Measurements from ENCODE around the gene FGFR2.

GRCh38 chr10:121501796-121502195 lies 96.4 kb downstream of the FGFR2 start:
- TF ChIP-seq MXI1 (IDR thresholded peaks at IDR 0.05; ENCODE audit: low read depth, low read length), result no peak
- no peak for TF ChIP-seq CTCF (IDR thresholded peaks at IDR 0.05)
- no peak for TF ChIP-seq SMC3 (IDR thresholded peaks at IDR 0.05; ENCODE audit: low read depth, low read length)
- TF ChIP-seq SIN3A (IDR thresholded peaks at IDR 0.05; ENCODE audit: borderline replicate concordance, low read depth, low read length), result no peak
- no peak for TF ChIP-seq POLR2AphosphoS5 (IDR thresholded peaks at IDR 0.05; ENCODE audit: low read depth, low read length)
- no peak for TF ChIP-seq TAF1 (IDR thresholded peaks at IDR 0.05; ENCODE audit: borderline replicate concordance, low read depth, low read length)
- TF ChIP-seq IRF3 (IDR thresholded peaks at IDR 0.05; ENCODE audit: low read depth, low read length), result no peak
- no peak for TF ChIP-seq RXRA (IDR thresholded peaks at IDR 0.05; ENCODE audit: borderline replicate concordance, low read depth)
- TF ChIP-seq RCOR1 (IDR thresholded peaks at IDR 0.05; ENCODE audit: low read length), result no peak
- TF ChIP-seq EZH2phosphoT487 (IDR thresholded peaks at IDR 0.05; ENCODE audit: borderline replicate concordance, low read depth), result no peak
- no peak for TF ChIP-seq GABPA (IDR thresholded peaks at IDR 0.05; ENCODE audit: low read depth)
- TF ChIP-seq JUND (IDR thresholded peaks at IDR 0.05), result no peak
- no peak for TF ChIP-seq YY1 (IDR thresholded peaks at IDR 0.05; ENCODE audit: low read depth)

All from SK-N-SH (cell line).